ENCODE results near the gene ACTMAP. TPM values are rescaled to one million over a fixed set of nuclear protein-coding genes. Genes with fewer than 3 reads are reported as not detected.

ACTMAP gene
- 10 to 100 TPM in 1 of 2 donors, 1 to 10 TPM in 1; 5.3 to 23.7 TPM for total RNA-seq
- 10 to 100 TPM in 1 of 2 donors, 1 to 10 TPM in 1; 6.8 to 27.7 TPM for polyA plus RNA-seq
- long read RNA-seq, donor 1, partial matches to known transcripts = 0 of 1 reads
- long read RNA-seq, donor 1, other reads (novel, unspliced or antisense) = 0 of 1 reads
- long read RNA-seq, donor 2 = 0 reads
- long read RNA-seq, donor 3, partial matches to known transcripts = 0 of 2 reads
- long read RNA-seq, donor 3, other reads (novel, unspliced or antisense) = 0 of 2 reads
- long read RNA-seq, donor 4, partial matches to known transcripts = 16 of 16 reads
- long read RNA-seq, donor 4, other reads (novel, unspliced or antisense) = 0 of 16 reads
- long read RNA-seq, donor 5, partial matches to known transcripts = 0 of 1 reads
- long read RNA-seq, donor 5, other reads (novel, unspliced or antisense) = 0 of 1 reads

DNA sequence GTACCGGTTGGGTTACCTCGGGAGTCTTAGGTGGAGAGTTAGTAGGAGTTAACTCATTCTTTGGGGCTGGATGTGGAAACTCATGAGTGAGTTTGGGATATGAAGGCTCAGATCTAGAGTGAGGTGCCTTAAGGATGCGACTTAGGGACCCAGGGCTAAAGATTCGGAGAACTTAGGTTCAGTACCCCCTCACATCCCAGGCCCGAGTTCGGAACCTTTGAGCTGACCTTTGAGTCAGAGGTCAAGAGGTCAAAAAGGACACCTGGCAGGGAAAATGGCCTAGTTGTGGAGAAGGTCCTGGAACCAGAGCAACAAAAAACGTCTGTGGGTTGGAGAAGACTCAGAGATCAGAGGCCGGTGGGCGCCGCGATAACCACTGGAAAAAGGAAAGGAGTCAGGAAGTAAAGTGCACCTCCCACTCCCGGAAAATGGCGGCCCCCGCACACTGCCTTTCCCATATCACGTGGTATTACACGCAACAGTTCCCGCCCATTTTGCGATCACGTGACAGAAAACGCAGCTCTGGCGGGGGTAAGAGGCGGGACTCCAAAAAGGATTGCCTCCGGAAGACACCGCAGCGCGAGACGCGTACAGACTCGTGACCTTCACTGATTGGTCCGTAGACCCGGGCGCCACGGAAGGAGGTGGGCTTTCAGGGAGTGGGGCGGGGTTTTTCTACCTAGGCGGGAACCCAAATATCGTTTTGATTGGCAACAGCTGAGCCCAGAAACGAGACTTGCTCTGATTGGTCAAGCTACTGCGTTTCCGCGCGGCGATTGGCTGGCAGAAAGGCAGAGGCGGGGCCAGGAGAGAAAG is at the start of gene ACTMAP:
TSS of gene ACTMAP (minus strand) at position 420 of the 816 bp plus-strand sequence. CDS start 674 bp downstream, outside the sequence.
- peak; percentile 93 for ATAC-seq (ENCODE audit: insufficient read depth, low FRiP score)
- H3K27ac ChIP-seq (ENCODE audit: low read depth in 1 of 2, low read length in 1 of 2) = peak within 1 kb of the TSS; percentile 94 to 97
- peak within 1 kb of the TSS; percentile 91 for H3K4me3 ChIP-seq
- H3K27me3 ChIP-seq (ENCODE audit: control insufficient read depth in 3 of 3, insufficient read depth in 3 of 3, low read length in 2 of 3) = no peaks in the 10 kb centered on the region
- WGBS, 2 donors = 0% methylated on average over 43 of the region's 43 CpGs
- no peaks in the 10 kb centered on the region for H3K9me3 ChIP-seq (ENCODE audit: control insufficient read depth in 4 of 4, insufficient read depth in 3 of 4, low read length in 3 of 4)
- TF ChIP-seq, protein P1, sequence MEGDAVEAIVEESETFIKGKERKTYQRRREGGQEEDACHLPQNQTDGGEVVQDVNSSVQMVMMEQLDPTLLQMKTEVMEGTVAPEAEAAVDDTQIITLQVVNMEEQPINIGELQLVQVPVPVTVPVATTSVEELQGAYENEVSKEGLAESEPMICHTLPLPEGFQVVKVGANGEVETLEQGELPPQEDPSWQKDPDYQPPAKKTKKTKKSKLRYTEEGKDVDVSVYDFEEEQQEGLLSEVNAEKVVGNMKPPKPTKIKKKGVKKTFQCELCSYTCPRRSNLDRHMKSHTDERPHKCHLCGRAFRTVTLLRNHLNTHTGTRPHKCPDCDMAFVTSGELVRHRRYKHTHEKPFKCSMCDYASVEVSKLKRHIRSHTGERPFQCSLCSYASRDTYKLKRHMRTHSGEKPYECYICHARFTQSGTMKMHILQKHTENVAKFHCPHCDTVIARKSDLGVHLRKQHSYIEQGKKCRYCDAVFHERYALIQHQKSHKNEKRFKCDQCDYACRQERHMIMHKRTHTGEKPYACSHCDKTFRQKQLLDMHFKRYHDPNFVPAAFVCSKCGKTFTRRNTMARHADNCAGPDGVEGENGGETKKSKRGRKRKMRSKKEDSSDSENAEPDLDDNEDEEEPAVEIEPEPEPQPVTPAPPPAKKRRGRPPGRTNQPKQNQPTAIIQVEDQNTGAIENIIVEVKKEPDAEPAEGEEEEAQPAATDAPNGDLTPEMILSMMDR (IDR thresholded peaks at IDR 0.05; ENCODE audit: control extremely low read depth, extremely low read depth) = no peak
- H3K4me1 ChIP-seq (ENCODE audit: control insufficient read depth in 5 of 5, insufficient read depth in 5 of 5, low read length in 5 of 5) = peaks cover 0 to 26% (median 6%) of the 10 kb centered on the region in 5 donors
- H3K9ac ChIP-seq (ENCODE audit: insufficient read depth in 1 of 2, low read length in 2 of 2) = peak within 1 kb of the TSS; percentile 78 to 90
- H3K36me3 ChIP-seq (ENCODE audit: control insufficient read depth in 4 of 4, insufficient read depth in 4 of 4, low read length in 4 of 4) = no peaks in the 10 kb centered on the region
- DNase-seq = peak; percentile 100

GRCh38 chr19:40799558-40800338 is 49.5 kb upstream of the ACTMAP start:
- Histone ChIP-seq H3K9ac (ENCODE audit: insufficient read depth in 1 of 2, low read length in 2 of 2) (peak overlapping the region; percentile 42 to 63), H3K9me3 (ENCODE audit: control insufficient read depth in 4 of 4, insufficient read depth in 3 of 4, low read length in 3 of 4) (no peaks in the 10 kb centered on the region), H3K4me1 (ENCODE audit: control insufficient read depth in 5 of 5, insufficient read depth in 5 of 5, low read length in 5 of 5) (peaks cover 15 to 53% (median 40%) of the 10 kb centered on the region in 5 donors), H3K4me3 (peak overlapping the region; percentile 89), H3K27ac (ENCODE audit: low read depth in 1 of 2, low read length in 1 of 2) (peak overlapping the region; percentile 90 to 93), H3K27me3 (ENCODE audit: control insufficient read depth in 3 of 3, insufficient read depth in 3 of 3, low read length in 2 of 3) (no peaks in the 10 kb centered on the region), H3K36me3 (ENCODE audit: control insufficient read depth in 4 of 4, insufficient read depth in 4 of 4, low read length in 4 of 4) (peaks cover 0 to 16% (median 5%) of the 10 kb centered on the region in 4 donors)
- 1 to 4% methylated on average over 37 to 40 of the region's 40 CpGs for WGBS, 2 donors
- DNase-seq (peak; percentile 37 to 56 (median 39)), ATAC-seq (ENCODE audit: insufficient read depth, low FRiP score) (no peak)
- TF ChIP-seq, protein P1 (IDR thresholded peaks at IDR 0.05; ENCODE audit: control extremely low read depth, extremely low read depth) = no peak

- WGBS, 2 donors = 1% methylated on average over 56 to 109 of the region's 110 CpGs
- peaks cover 0 to 15% (median 4%) of the 10 kb centered on the region in 4 donors for H3K36me3 ChIP-seq (ENCODE audit: control insufficient read depth in 4 of 4, insufficient read depth in 4 of 4, low read length in 4 of 4)
- no peaks in the 10 kb centered on the region for H3K27me3 ChIP-seq (ENCODE audit: control insufficient read depth in 3 of 3, insufficient read depth in 3 of 3, low read length in 2 of 3)
- peak within 1 kb of the TSS; percentile 89 for H3K4me3 ChIP-seq
- ATAC-seq (ENCODE audit: insufficient read depth, low FRiP score) (peak; percentile 89), DNase-seq (peak; percentile 100)
- H3K27ac ChIP-seq (ENCODE audit: low read depth in 1 of 2, low read length in 1 of 2) = peak within 1 kb of the TSS; percentile 90 to 93
- peak within 1 kb of the TSS; percentile 63 to 85 for H3K9ac ChIP-seq (ENCODE audit: insufficient read depth in 1 of 2, low read length in 2 of 2)
- TF ChIP-seq, protein P1 (IDR thresholded peaks at IDR 0.05; ENCODE audit: control extremely low read depth, extremely low read depth) = no peak
- peaks cover 14 to 47% (median 32%) of the 10 kb centered on the region in 5 donors for H3K4me1 ChIP-seq (ENCODE audit: control insufficient read depth in 5 of 5, insufficient read depth in 5 of 5, low read length in 5 of 5)
- no peaks in the 10 kb centered on the region for H3K9me3 ChIP-seq (ENCODE audit: control insufficient read depth in 4 of 4, insufficient read depth in 3 of 4, low read length in 3 of 4)
These were observed 48.6 kb upstream of the ACTMAP start, which contains the start of gene EGLN2 for GRCh38 chr19:40798683-40799557. TSS of gene EGLN2 (plus strand) at chr19:40799191. CDS start at chr19:40800573, 1,382 bp downstream.
